Panc1 (cell line): ENCODE measurements around the gene SLFN5.

Experiments
- CTCF ChIP-seq: fragments of 450-650 bp; IDR thresholded peaks from 2 replicates; pipeline ENCODE4 v1.5.1; 2017; ENCODE audit warnings: mild to moderate bottlenecking
- TCF7L2 ChIP-seq: IDR thresholded peaks from 2 replicates; pipeline ENCODE4 v1.6.1; 2011; ENCODE audit warnings: mild to moderate bottlenecking, low read depth, low read length, inconsistent platforms
- TF ChIP-seq, protein P1 (sequence below), 2 experiments: IDR thresholded peaks; 2 replicates each; pipeline ENCODE4 v1.6.1; 2011 to 2012; ENCODE audit warnings: low read depth in 2 of 2, control low read depth in 1 of 2, low read length in 1 of 2, mild to moderate bottlenecking in 1 of 2, moderate library complexity in 1 of 2; ENCODE audit not compliant: insufficient read depth in 1 of 2

DNA sequence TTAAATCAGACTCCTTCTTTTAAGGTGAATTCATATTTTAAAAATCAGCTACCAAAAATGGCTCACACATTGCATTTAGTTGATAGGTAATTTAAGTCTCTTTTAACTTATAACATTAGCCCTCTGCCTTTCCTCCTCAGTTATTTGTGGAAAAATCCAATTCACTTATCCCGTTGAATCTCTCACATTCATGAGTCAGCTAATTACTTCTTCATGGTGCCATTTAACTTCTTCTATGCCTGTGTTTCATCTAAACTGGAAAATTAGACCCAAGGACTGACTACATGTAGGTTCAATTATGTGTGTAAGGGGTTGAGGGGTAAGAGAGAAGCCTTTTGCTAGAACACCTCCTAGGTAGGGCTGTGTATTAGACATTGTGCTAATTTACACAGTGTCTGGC lies 18.4 kb upstream of the SLFN5 start:
- TF ChIP-seq CTCF (no peak), TCF7L2 (no peak)
- TF ChIP-seq, protein P1, sequence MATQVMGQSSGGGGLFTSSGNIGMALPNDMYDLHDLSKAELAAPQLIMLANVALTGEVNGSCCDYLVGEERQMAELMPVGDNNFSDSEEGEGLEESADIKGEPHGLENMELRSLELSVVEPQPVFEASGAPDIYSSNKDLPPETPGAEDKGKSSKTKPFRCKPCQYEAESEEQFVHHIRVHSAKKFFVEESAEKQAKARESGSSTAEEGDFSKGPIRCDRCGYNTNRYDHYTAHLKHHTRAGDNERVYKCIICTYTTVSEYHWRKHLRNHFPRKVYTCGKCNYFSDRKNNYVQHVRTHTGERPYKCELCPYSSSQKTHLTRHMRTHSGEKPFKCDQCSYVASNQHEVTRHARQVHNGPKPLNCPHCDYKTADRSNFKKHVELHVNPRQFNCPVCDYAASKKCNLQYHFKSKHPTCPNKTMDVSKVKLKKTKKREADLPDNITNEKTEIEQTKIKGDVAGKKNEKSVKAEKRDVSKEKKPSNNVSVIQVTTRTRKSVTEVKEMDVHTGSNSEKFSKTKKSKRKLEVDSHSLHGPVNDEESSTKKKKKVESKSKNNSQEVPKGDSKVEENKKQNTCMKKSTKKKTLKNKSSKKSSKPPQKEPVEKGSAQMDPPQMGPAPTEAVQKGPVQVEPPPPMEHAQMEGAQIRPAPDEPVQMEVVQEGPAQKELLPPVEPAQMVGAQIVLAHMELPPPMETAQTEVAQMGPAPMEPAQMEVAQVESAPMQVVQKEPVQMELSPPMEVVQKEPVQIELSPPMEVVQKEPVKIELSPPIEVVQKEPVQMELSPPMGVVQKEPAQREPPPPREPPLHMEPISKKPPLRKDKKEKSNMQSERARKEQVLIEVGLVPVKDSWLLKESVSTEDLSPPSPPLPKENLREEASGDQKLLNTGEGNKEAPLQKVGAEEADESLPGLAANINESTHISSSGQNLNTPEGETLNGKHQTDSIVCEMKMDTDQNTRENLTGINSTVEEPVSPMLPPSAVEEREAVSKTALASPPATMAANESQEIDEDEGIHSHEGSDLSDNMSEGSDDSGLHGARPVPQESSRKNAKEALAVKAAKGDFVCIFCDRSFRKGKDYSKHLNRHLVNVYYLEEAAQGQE (IDR thresholded peaks at IDR 0.05; ENCODE audit: insufficient read depth in 1 of 2, low read depth in 2 of 2, low read length in 1 of 2): no peak
